HG03469 (cell line): ENCODE data around the gene MMP11.

ENCODE experiments used
- ATAC-seq: cut with Tn5 transposase; IDR thresholded peaks from one replicate; pipeline ENCODE4 v1.9.1; 2021; ENCODE audit warnings: mild to moderate bottlenecking, moderate library complexity, moderate number of reproducible peaks; ENCODE audit not compliant: unreplicated experiment

MMP11 gene

DNA sequence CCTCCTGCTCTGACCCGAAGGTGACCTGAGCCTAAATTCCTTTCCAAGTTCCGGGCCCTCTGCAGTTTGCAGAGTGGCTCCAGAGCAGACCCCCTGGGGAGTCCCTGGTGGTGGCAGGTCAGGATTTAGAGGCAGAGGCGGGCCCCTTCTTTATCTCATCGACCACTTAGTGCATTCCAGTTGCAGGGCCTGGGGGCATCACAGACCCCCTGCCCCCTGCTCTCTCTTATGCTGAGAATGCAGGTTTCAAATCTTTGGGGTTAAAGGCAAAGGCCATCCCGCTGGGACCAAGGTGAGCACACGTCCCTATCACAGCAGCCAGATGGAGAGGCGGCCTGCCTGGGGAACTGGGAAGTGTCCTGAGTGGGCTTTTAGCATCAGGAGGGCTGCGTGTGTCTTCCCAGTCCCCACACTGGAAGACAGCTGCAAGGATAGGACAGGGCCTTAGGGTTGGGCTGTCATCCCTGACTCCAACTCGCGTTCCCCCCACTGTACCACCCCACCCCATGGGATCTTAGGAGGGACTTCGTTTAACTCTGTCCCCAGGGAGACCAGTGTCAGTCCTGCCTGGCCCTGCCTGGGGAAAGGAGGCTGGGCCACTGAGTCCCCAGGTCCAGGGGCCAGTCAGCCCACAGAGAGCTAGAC, 54.8 kb downstream of the MMP11 start:
- no peak for ATAC-seq

DNA sequence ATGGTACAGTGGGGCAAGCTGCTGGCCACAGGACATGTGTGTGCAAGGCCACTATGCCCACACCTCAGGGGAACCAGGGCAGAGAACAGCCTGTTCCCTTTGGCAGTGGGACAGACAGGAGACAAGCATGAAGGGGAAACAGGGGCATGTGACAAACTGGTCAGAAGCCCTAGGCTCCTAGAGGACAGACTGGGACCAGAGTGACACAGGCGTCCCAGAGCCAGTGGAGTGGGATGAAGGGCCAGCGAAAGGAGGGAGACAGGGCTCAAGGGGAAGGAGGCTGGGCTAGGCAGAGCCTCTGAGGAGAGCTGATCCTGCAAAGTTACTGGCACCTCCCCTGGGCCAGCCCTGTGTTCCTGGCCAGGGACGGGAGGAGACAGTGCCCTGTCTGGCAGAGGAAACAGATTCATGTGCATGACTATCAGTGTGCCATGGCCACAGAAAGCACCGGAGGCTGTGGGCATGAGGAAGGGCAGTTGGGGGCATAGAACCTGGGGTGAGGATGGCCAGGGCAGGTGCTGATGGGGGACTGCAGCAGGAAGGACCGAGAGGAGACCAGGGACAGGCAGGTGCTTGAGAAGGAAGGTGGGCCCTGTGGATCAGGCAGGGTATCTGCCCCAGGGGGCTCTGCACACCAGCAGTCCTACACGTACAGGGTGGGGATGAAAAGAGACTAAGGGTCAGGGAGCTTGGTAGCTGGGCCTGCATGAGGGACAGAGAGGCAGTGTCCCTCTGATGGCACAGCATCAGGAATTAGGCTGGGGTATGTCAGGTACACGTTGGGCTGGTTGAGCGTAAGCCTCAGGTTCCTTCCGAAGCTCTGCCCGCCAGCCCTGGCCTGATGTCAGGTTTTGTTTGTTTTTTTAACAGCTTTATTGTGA, 56.4 kb downstream of the MMP11 start:
- no peak for ATAC-seq

DNA sequence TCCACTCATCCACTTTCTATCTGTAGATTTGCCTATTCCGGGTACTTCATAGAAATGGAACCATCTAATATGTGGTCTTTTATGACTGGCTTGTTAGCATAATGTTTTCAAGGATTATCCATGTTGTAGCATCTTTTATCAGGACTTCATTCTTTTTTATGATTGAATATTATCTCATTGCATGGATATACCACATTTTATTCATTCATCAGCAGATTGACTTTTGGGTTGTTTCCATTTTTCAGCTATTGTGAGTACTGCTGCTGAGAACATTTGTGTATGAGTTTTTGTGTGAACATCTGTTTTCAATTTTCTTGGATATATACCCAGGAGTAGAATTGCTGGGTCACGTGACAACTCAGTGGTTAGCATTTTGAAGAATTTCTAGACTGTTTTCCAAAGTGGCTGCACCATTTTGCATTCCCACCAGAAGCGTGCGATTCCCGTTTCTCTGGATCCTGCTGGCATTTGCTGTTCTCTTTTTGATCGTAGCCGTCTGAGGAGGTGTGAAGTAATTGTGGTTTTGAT, 57.3 kb downstream of the MMP11 start:
- ATAC-seq, result no peak

DNA sequence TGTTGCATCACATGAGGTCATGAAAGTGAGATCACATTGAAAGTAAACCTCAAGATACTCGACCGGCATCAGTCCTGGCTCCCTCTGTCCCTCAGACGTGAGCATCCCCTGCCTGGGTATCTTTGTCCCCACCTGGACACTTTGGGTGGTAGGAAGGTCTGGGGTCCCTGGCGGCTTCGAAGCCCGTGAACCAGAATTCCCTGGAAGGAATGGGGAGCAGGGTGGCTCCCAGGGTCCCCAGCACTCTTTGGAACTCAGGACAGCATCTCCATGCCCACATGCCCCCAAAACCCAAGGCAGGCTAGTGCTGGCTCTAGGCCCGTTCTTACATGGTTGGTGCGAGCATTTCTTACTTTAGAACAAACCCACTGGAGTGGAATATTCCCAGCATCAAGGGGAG, 58.6 kb downstream of the MMP11 start:
- ATAC-seq, result no peak

DNA sequence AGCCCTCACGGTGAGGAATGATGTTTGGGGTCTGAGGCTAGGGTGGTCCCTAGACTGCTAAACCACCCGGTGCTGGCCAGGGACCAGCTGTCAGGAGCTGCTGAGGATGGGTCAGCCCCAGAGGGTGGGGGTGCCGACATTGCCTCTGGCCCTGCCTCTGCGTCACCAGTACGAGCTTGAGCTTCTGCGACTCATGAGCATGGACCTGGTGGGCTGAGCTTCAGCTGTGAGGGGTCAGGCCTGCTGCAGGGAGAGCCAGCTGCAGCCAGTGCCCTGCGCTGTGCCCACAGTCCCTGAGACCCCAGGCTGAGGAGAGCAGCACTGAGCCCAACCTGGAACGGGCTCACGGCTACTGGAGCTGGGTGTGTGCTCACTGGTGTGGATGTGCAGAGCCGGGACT, 59.1 kb downstream of the MMP11 start:
- no peak for ATAC-seq

DNA sequence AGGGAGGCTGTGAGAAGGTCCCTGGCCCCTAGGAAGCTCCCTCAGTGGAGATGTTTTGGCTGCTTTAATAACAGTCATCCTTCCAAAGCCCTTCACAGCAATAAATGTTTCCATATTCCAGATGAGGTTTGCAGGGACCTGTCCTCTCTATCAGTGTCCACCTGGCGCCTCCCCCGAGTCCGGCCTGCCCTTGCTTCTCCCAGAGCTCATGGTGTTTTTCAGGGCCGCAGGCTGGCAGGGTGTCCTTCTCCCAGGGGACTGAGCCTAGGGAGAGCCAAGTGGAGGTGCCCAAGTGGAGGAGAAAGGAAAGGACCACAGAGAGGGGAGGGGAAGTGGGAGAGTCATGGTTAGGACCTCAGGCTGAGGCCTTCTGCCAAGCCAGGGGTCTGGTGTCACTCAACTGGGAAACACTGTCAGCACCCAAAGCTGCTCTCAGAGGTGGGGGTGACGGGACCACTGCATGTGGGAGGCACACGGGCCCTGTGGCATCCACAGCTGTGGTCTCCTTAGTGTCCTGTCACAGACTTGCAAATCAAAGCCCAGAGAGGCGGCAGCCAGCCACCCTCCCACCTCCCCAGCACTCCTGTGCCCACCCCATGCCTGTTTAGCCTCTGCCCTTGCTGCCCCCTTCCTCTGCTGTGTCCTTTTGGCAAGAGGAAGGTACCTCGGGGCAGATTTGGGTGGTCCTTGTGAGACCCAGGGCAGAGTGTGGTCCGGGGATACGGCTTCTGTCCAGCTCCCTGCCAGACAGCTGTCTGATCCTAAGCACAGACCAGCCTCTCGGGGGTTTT, 59.8 kb downstream of the MMP11 start:
- no peak for ATAC-seq

DNA sequence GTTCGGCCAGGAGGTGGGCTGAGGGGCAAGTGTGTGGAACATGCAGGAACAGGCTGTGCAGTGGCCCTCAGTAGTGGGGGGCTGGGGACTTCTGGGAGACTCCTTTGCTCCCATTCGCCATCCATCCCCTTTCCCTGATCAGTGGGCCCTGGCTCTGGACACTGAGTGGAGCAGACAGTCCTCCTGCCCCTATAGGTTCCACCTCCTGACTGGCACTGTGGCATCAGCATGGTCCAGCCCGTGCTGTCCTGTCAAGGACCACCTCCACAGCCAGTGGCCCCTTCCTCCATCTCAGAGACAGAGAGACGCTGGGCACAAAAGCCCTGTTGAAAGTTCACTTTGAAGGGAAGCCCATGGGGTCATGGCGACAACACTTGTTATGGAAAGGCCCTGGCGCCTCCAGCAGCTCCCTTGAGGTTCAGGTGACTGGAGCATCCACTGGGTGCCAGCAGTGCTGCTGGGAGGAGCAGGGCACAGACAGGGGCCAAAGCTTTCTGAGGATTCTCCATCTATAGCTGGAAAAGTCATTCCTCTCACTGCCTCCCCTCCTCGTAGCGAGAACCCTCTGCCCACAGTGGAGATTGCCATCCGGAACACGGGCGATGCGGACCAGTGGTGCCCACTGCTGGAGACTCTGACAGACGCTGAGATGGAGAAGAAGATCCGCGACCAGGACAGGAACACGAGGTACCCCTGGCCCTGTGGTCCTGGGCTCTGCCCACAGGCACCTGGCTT, 60.5 kb downstream of the MMP11 start:
- no peak for ATAC-seq
